Large intestine (tissue), 3 donors: ENCODE data around the gene PITPNC1. TPM values are rescaled to one million over a fixed set of nuclear protein-coding genes. Genes with fewer than 3 reads are reported as not detected.
A peak's percentile ranks its signal among the peaks of the same experiment; 100 is the strongest.

Experiments
- DNase-seq, 2 donors: peaks; one replicate each; pipeline versions ENCODE4 v3.0.0 to v3.0.0-alpha.2; 2013
- H3K27ac ChIP-seq: one replicate; pipeline ENCODE4 v1.5.1; 2013; ENCODE audit warnings: low read length
- H3K27me3 ChIP-seq: 2 replicates; pipeline ENCODE4 v1.6.1; 2013; ENCODE audit warnings: low read length; ENCODE audit not compliant: control insufficient read depth, insufficient read depth
- H3K36me3 ChIP-seq: 2 replicates; pipeline ENCODE4 v1.6.1; 2013; ENCODE audit warnings: low read length; ENCODE audit not compliant: control insufficient read depth, insufficient read depth
- H3K4me1 ChIP-seq: one replicate; pipeline ENCODE4 v1.6.1; 2013; ENCODE audit warnings: low read length; ENCODE audit not compliant: control insufficient read depth, insufficient read depth
- H3K4me3 ChIP-seq: one replicate; pipeline ENCODE4 v1.5.1; 2013; ENCODE audit warnings: low read length
- H3K9me3 ChIP-seq: one replicate; pipeline ENCODE4 v1.6.1; 2013; ENCODE audit warnings: mild to moderate bottlenecking, low read depth, low read length, moderate library complexity; ENCODE audit not compliant: control insufficient read depth
- WGBS: methylation state at CpG from one replicate; pipeline ENCODE4 v1.1.5; 2013; ENCODE audit warnings: low lambda C conversion rate; ENCODE audit not compliant: insufficient coverage; 5-methylcytosine and 5-hydroxymethylcytosine counted together
- polyA plus RNA-seq: library from polyadenylated mRNA; unstranded; fragments of 120-200 nt; gene quantifications from one replicate; pipeline ENCODE4 v1.2.1, GENCODE V29; 2013

PITPNC1 gene
- polyA plus RNA-seq, 1 donor, result 6.7 TPM

DNA sequence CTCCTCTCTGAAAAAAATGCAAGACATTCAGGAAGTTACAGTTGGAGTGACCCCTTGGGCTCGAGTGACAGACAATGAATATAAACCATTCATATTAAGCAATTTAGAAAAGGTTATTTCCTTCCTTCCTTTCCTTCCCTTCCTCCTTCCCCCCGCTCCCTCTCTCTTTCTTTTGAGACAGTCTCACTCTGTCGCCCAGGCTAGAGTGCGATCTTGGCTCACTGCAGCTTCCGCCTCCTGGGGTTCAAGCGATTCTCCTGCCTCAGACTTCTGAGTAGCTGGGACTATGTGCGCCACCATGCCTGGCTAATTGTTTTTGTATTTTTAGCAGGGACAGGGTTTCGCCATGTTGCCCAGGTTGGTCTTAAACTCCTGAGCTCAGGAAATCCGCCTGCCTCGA, 23.9 kb upstream of the PITPNC1 start:
- peaks cover 73% of the 10 kb centered on the region for H3K36me3 ChIP-seq
- 100% methylated on average over 1 of the region's 10 CpGs for whole genome bisulfite sequencing
- no peaks in the 10 kb centered on the region for H3K9me3 ChIP-seq
- no peak for DNase-seq
- H3K4me3 ChIP-seq, result no peak overlapping the region
- no peak overlapping the region for H3K27ac ChIP-seq
- H3K4me1 ChIP-seq, result no peaks in the 10 kb centered on the region
- no peaks in the 10 kb centered on the region for H3K27me3 ChIP-seq

GRCh38 chr17:67353929-67354574, 23.0 kb upstream of the PITPNC1 start:
- H3K4me3 ChIP-seq, result no peak overlapping the region
- H3K27ac ChIP-seq, result no peak overlapping the region
- H3K4me1 ChIP-seq, result no peaks in the 10 kb centered on the region
- WGBS, result 93% methylated on average over 2 of the region's 8 CpGs
- H3K36me3 ChIP-seq, result peaks cover 66% of the 10 kb centered on the region
- H3K9me3 ChIP-seq, result no peaks in the 10 kb centered on the region
- no peaks in the 10 kb centered on the region for H3K27me3 ChIP-seq
- DNase-seq, result no peak

GRCh38 chr17:67358612-67359011, 18.5 kb upstream of the PITPNC1 start:
- H3K27ac ChIP-seq, result no peak overlapping the region
- H3K4me3 ChIP-seq, result no peak overlapping the region
- H3K4me1 ChIP-seq, result no peaks in the 10 kb centered on the region
- WGBS, result 91% methylated on average over 1 of the region's 2 CpGs
- H3K36me3 ChIP-seq, result peaks cover 44% of the 10 kb centered on the region
- H3K27me3 ChIP-seq, result no peaks in the 10 kb centered on the region
- no peak for DNase-seq
- H3K9me3 ChIP-seq, result no peaks in the 10 kb centered on the region

DNA sequence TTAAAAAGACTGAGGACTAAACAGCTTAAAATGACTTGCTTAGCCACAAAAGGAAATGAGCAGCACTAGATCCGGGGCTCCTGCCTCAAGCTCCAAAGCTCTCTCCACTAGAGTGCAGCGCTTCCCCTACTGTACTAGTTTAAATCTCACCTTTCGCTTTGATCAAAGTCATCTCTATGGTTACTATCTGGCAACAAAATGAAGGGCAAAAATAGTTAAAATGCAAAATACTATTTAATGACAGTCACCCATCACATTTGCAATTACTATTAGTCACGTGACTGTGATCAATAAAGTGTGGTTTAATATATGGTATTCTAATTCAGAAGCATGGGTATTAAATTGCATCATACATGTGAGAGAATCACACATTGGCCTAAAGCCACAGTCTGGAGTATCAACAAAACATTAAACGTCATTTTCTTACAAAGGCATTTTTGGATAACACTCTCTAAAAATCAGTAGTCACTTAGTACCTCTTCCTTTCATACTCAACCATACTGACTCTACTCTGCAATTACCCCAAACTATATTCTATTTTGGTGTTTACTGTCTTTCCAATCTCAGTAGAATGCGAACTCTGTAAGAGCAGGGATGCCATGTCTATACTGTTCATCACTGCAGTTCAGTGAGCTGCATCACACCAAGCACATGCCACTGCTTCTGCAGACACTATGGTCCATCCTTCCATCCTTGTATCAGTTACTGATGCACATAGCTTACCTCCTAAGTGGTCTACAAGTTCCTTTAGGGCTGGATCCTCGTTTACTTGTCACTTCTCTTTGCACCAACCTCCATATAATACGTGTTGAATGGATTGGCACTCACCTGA, 16.9 kb upstream of the PITPNC1 start:
- Histone ChIP-seq H3K9me3 (no peaks in the 10 kb centered on the region), H3K4me3 (no peak overlapping the region), H3K27ac (no peak overlapping the region), H3K4me1 (peaks cover 5% of the 10 kb centered on the region), H3K36me3 (peaks cover 31% of the 10 kb centered on the region), H3K27me3 (no peaks in the 10 kb centered on the region)
- DNase-seq, result no peak
- 83% methylated on average over 3 of the region's 8 CpGs for WGBS

DNA sequence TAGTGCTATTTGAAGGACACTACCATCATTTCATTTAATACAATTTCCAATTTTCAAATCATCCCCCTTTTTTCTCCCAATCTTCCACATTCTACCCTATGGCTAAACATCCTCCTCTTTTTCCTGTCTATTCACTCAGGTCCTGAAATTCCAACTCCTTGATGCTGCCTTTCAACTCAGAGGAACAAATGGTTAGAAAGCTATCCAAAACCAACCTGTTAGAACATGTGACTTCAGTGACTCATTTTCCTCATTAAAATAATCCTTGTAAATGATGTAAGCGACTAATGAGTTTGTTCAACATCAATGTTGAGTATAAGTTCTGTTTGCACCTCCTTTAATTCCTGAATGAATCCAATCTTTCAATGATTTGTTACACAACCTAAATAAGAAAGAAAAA, 16.2 kb upstream of the PITPNC1 start:
- Histone ChIP-seq H3K4me3 (no peak overlapping the region), H3K27me3 (no peaks in the 10 kb centered on the region), H3K4me1 (peaks cover 7% of the 10 kb centered on the region), H3K27ac (no peak overlapping the region), H3K36me3 (peaks cover 29% of the 10 kb centered on the region), H3K9me3 (no peaks in the 10 kb centered on the region)
- no peak for DNase-seq
- WGBS, result 100% methylated on average over 1 of the region's 1 CpG

DNA sequence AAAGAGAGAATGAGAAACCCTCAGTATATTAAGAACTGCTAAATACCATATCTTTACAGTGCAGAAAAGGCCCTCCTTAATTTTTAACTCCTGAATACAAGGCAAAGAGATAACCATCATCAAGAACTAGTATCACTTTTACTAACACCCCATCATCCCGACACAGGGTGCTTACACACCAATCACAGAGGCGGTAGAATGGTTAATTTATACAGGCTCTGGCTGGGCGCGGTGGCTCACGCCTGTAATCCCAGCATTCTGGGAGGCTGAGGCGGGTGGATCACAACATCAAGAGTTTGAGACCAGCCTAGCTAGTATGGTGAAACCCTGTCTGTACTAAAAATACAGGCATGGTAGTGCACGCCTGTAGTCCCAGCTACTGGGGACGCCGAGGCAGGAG, 14.9 kb upstream of the PITPNC1 start:
- 100% methylated on average over 2 of the region's 9 CpGs for WGBS
- Histone ChIP-seq H3K9me3 (no peaks in the 10 kb centered on the region), H3K27me3 (no peaks in the 10 kb centered on the region), H3K4me1 (peaks cover 7% of the 10 kb centered on the region), H3K36me3 (peaks cover 22% of the 10 kb centered on the region), H3K27ac (no peak overlapping the region), H3K4me3 (no peak overlapping the region)
- no peak for DNase-seq

DNA sequence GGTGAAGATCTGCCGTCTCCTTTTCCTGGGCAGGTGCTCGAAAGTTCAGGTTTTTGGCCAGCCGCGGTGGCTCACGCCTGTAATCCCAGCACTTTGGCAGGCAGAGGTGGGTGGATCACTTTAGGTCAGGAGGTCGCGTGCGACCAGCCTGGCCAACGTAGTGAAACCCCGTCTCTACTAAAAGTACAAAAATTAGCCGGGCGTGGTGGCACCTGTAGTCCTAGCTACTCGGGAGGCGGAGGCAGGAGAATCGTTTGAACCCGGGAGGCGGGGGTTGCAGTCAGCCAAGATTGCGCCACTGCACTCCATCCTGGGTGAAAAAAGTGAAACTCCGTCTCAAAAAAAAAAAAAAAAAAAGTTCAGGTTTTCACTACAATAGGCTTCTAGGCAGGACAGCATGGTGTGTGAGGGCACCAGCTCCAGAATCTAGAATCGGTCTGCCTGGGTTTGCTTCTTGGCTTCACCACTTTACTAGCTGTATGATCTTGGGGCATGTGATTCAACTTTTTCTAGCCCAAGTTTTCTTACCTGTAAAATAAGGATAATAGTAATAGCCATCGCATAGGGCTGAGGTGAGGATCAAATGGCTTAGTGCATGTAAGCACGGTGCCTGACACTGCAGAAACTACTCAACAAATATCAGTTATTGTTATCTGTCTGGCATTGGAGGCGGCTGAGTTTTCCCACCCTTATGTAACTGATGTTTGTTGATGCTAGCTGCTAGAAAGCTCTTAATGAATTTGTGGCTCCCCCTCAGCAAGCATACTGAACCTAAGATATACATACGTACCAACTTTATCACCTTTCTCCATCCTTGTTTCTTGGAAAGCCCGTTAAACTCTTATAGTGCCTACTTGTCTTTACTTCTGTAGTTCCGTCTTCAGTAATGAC, 12.0 kb upstream of the PITPNC1 start:
- Histone ChIP-seq H3K4me3 (peak overlapping the region; percentile 95), H3K27ac (peak overlapping the region; percentile 86), H3K9me3 (no peaks in the 10 kb centered on the region), H3K36me3 (peaks cover 13% of the 10 kb centered on the region), H3K27me3 (no peaks in the 10 kb centered on the region), H3K4me1 (peaks cover 7% of the 10 kb centered on the region)
- 0% methylated on average over 1 of the region's 26 CpGs for WGBS
- no peak for DNase-seq

DNA sequence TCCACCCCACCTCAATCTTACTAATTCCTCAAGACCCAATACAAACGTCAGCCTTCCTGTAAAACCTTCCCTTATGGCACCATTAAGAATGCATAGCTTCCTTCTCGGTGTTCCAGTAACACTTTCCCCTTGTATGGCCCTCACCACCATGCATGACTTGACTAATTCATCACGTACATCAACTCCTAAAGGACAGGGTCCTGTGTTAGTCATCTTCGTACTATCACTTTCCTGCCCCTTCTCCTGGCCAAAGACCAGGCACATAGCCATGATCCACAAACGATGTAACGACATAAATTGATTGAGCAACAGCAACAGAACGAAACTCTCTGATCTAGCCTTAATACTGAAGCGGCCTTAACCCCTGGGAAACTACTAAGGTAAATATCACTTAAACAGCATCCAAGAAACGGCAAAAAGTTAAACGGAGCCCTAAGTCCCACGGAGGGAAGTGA, 11.3 kb upstream of the PITPNC1 start:
- H3K4me1 ChIP-seq, result peaks cover 7% of the 10 kb centered on the region
- WGBS, result 0% methylated on average over 3 of the region's 11 CpGs
- H3K9me3 ChIP-seq, result no peaks in the 10 kb centered on the region
- peaks cover 8% of the 10 kb centered on the region for H3K36me3 ChIP-seq
- peak overlapping the region; percentile 95 for H3K4me3 ChIP-seq
- peak; percentile 26 to 78 for DNase-seq
- H3K27me3 ChIP-seq, result no peaks in the 10 kb centered on the region
- peak overlapping the region; percentile 86 for H3K27ac ChIP-seq

DNA sequence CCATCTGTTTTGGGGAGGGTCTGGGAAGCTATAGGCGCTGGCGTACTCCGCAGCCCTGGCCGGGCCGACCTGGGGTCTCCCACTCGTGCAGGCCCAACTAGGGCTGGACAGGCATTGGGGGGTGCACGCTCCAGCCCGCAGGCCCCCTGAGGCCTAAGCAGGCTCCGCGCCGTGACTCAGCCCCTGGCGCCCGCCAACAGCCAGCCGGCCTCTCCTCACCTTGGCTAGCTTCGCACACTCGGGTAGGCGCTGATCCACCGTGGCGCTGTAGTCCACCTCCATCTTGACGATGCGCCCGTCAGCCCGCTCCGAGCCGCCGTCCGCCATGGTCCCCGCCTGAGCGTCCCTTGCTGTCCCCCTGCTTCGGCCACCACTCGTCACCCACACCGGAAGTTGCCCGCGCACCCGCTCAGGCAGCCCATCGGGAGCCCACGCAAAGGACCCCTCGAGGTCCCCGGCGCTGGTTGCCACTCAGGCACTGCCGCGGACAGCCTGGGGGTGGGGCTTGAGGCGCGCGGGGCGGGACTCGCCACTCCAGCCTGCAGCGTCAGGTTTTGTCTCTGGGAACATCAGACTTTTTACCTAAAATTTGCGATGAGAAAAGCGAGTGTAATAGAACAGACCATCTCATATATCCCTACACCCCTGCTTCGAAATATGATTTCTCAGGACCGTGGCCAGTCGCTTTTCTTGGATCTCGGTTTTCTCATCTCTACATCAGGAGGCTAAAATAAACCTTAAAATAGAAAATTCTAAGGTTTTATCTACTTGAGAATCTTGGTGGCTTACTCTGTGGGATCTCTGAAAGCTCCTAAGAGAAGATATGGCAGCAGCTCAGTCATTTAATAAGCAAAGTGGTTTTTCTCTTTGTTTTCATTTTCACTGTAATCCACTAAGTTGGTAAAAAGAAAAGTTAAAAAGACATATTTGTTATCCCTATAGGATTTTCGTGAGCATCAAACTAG, 10.6 kb upstream of the PITPNC1 start, which contains the start of gene PSMD12:
Gene PSMD12, minus strand, starts transcription at position 385 of the 965 bp plus-strand sequence. Its CDS starts 58 bp downstream, at position 327.
- peaks cover 8% of the 10 kb centered on the region for H3K36me3 ChIP-seq
- WGBS, result 0% methylated on average over 2 of the region's 55 CpGs
- H3K4me1 ChIP-seq, result peaks cover 7% of the 10 kb centered on the region
- H3K27me3 ChIP-seq, result no peaks in the 10 kb centered on the region
- H3K9me3 ChIP-seq, result no peaks in the 10 kb centered on the region
- peak within 1 kb of the TSS; percentile 95 for H3K4me3 ChIP-seq
- DNase-seq, result peak; percentile 86 to 93
- peak within 1 kb of the TSS; percentile 86 for H3K27ac ChIP-seq
